GM23338 (cell line): ENCODE data around the gene MEF2A. TPM values are rescaled to one million over a fixed set of nuclear protein-coding genes. Genes with fewer than 3 reads are reported as not detected.

Experiments used
- ATAC-seq: fragments of 200-7000 bp; cut with Tn5 transposase; 3 replicates; pipeline ENCODE4 v1.9.1; 2020
- DNase-seq: peaks from one replicate; pipeline ENCODE4 v3.0.0-alpha.2; 2015; ENCODE audit warnings: low spot score
- H2AFZ ChIP-seq: fragments of 200-600 bp; sonication (generic); 2 replicates; pipeline ENCODE4 v1.8.0; 2016; ENCODE audit warnings: antibody characterized with exemption, mild to moderate bottlenecking, moderate library complexity
- H3F3A ChIP-seq: fragments of 200-600 bp; sonication (generic); replicated peaks from 2 replicates; pipeline ENCODE4 v1.8.0; 2017; ENCODE audit warnings: antibody characterized with exemption, mixed run types, low read depth
- H3K27ac ChIP-seq: fragments of 200-600 bp; sonication (generic); 2 replicates; pipeline ENCODE4 v1.6.1; 2016; ENCODE audit warnings: low read depth
- H3K27me3 ChIP-seq: fragments of 200-600 bp; sonication (generic); 2 replicates; pipeline ENCODE4 v1.8.0; 2016; ENCODE audit warnings: mild to moderate bottlenecking, mixed run types, moderate library complexity; ENCODE audit not compliant: insufficient read depth
- H3K36me3 ChIP-seq: fragments of 200-600 bp; sonication (generic); 2 replicates; pipeline ENCODE4 v1.8.0; 2016; ENCODE audit warnings: mild to moderate bottlenecking; ENCODE audit not compliant: insufficient read depth
- H3K4me1 ChIP-seq: fragments of 200-600 bp; sonication (generic); 2 replicates; pipeline ENCODE4 v1.8.0; 2016; ENCODE audit warnings: mild to moderate bottlenecking, moderate library complexity; ENCODE audit not compliant: insufficient read depth
- H3K4me2 ChIP-seq: fragments of 200-600 bp; sonication (generic); 2 replicates; pipeline ENCODE4 v1.7.1; 2017; ENCODE audit warnings: mixed run types
- H3K4me3 ChIP-seq: fragments of 200-600 bp; sonication (generic); 2 replicates; pipeline ENCODE4 v1.6.1; 2016; ENCODE audit warnings: mixed run types
- H3K79me2 ChIP-seq: fragments of 200-600 bp; sonication (generic); replicated peaks from 2 replicates; pipeline ENCODE4 v1.8.0; 2017; ENCODE audit warnings: mild to moderate bottlenecking; ENCODE audit not compliant: insufficient read depth
- H3K9me2 ChIP-seq: fragments of 200-600 bp; sonication (generic); 2 replicates; pipeline ENCODE4 v1.8.0; 2017; ENCODE audit not compliant: insufficient read depth
- H4K20me1 ChIP-seq: fragments of 200-600 bp; sonication (generic); replicated peaks from 2 replicates; pipeline ENCODE4 v1.8.0; 2017; ENCODE audit warnings: mild to moderate bottlenecking; ENCODE audit not compliant: insufficient read depth
- H3K27ac Mint-ChIP-seq: 2 replicates; pipeline ENCODE4 v1.8.0; 2020; ENCODE audit warnings: inconsistent platforms, mild to moderate bottlenecking, moderate library complexity, mixed read lengths
- H3K27me3 Mint-ChIP-seq: 3 replicates; pipeline ENCODE4 v1.8.0; 2022; ENCODE audit warnings: low read depth, mild to moderate bottlenecking, moderate library complexity, mixed read lengths, inconsistent platforms; ENCODE audit not compliant: insufficient read depth, poor library complexity
- H3K36me3 Mint-ChIP-seq: 3 replicates; pipeline ENCODE4 v1.8.0; 2021; ENCODE audit warnings: low read depth, mild to moderate bottlenecking, inconsistent platforms, moderate library complexity, mixed read lengths
- H3K4me1 Mint-ChIP-seq: 3 replicates; pipeline ENCODE4 v1.8.0; 2020; ENCODE audit warnings: mild to moderate bottlenecking, inconsistent platforms, mixed read lengths
- H3K4me3 Mint-ChIP-seq: 3 replicates; pipeline ENCODE4 v1.8.0; 2021; ENCODE audit warnings: moderate library complexity, mild to moderate bottlenecking, inconsistent platforms, mixed read lengths
- H3K9me3 Mint-ChIP-seq: 3 replicates; pipeline ENCODE4 v1.8.0; 2020; ENCODE audit warnings: moderate library complexity, mild to moderate bottlenecking, inconsistent platforms, mixed read lengths
- CREB1 ChIP-seq: fragments of 250-450 bp; sonication (Bioruptor Pico); IDR thresholded peaks from 2 replicates; pipeline ENCODE4 v1.5.0; 2020; ENCODE audit warnings: low read depth, mild to moderate bottlenecking, moderate library complexity
- CTCF ChIP-seq, 2 experiments: fragments of 200-600 bp in 1 of 2; sonication (generic) in 1 of 2; conservative IDR thresholded peaks; 2 replicates each; pipeline versions ENCODE4 v1.5.1 to v1.6.1; 2016 to 2017; ENCODE audit warnings: antibody characterized with exemption in 2 of 2, low read depth in 2 of 2, mild to moderate bottlenecking in 2 of 2, moderate library complexity in 1 of 2
- ETS1 ChIP-seq: IDR thresholded peaks from 2 replicates; pipeline ENCODE4 v1.6.1; 2016; ENCODE audit warnings: antibody characterized with exemption
- EZH2 ChIP-seq: fragments of 200-600 bp; sonication (generic); IDR thresholded peaks from one replicate; pipeline ENCODE4 v1.8.0; 2017; ENCODE audit warnings: antibody characterized with exemption, mild to moderate bottlenecking, low read depth; ENCODE audit not compliant: unreplicated experiment
- EZH2phosphoT487 ChIP-seq: fragments of 200-600 bp; sonication (generic); IDR thresholded peaks from one replicate; pipeline ENCODE4 v1.8.1; 2018; ENCODE audit warnings: antibody characterized with exemption; ENCODE audit not compliant: unreplicated experiment
- NANOG ChIP-seq: IDR thresholded peaks from 2 replicates; pipeline ENCODE4 v1.6.1; 2016; ENCODE audit warnings: antibody characterized with exemption, borderline replicate concordance
- POLR2AphosphoS5 ChIP-seq: IDR thresholded peaks from 2 replicates; pipeline ENCODE4 v1.6.1; 2016; ENCODE audit warnings: antibody characterized with exemption, low read depth
- REST ChIP-seq: IDR thresholded peaks from one replicate; pipeline ENCODE4 v1.6.1; 2018; ENCODE audit warnings: antibody characterized with exemption; ENCODE audit not compliant: unreplicated experiment
- STAT1 ChIP-seq: IDR thresholded peaks from one replicate; pipeline ENCODE4 v1.6.1; 2016; ENCODE audit warnings: antibody characterized with exemption; ENCODE audit not compliant: unreplicated experiment
- ZNF114 ChIP-seq: fragments of 250-450 bp; sonication (Bioruptor Pico); IDR thresholded peaks from 2 replicates; pipeline ENCODE4 v1.5.0; 2020; ENCODE audit warnings: mild to moderate bottlenecking, moderate library complexity
- ZNF331 ChIP-seq: fragments of 250-450 bp; sonication (Bioruptor Pico); IDR thresholded peaks from 2 replicates; pipeline ENCODE4 v1.5.0; 2020; ENCODE audit warnings: low read depth, mild to moderate bottlenecking, moderate library complexity
- ZNF462 ChIP-seq: fragments of 250-450 bp; sonication (Bioruptor Pico); IDR thresholded peaks from 2 replicates; pipeline ENCODE4 v1.5.0; 2020; ENCODE audit warnings: mild to moderate bottlenecking, moderate library complexity
- polyA plus RNA-seq: library from polyadenylated mRNA; unstranded; fragments of >200 nt; fragmentation: Nextera tagmentation; extraction: Ambion mirVana; gene quantifications from 2 replicates; pipeline ENCODE4 v1.2.1, GENCODE V29; 2016
- total RNA-seq: library from RNA; depleted of rRNA; stranded (reverse); fragments of >200 nt; shearing (Covaris generic); gene quantifications from 2 replicates; pipeline ENCODE4 v1.2.3, GENCODE V29; 2014

MEF2A gene
- total and polyA plus RNA-seq, 2 experiments from 2014 or later = 20.3 to 42.3 TPM

- TF ChIP-seq REST (no peak), CREB1 (CRISPR knock-in tag) (no peak), POLR2AphosphoS5 (no peak), EZH2phosphoT487 (no peak), ZNF331 (CRISPR knock-in tag) (no peak), STAT1 (no peak), NANOG (no peak), EZH2 (no peak), ZNF114 (CRISPR knock-in tag) (no peak), CTCF (conservative IDR thresholded peaks at IDR 0.05; ENCODE audit: low read depth in 2 of 2) (no peak)
These were observed 25.3 kb downstream of the MEF2A start (continued) for GRCh38 chr15:99590913-99591646.

GRCh38 chr15:99592145-99592791 is 26.5 kb downstream of the MEF2A start:
- H3K4me1 Mint-ChIP-seq = peaks cover 28% of the 10 kb centered on the region; the same call in 2 of the 3 replicates
- peaks cover 100% of the 10 kb centered on the region for H3K79me2 ChIP-seq
- peaks cover 5% of the 10 kb centered on the region for H3K9me3 Mint-ChIP-seq
- H3K27ac Mint-ChIP-seq = no peak overlapping the region
- no peak for TF ChIP-seq ETS1
- TF ChIP-seq ZNF462 (CRISPR knock-in tag) = no peak
- no peaks in the 10 kb centered on the region for H3K9me2 ChIP-seq
- H3K4me1 ChIP-seq = peaks cover 27% of the 10 kb centered on the region
- no peaks in the 10 kb centered on the region for H3F3A ChIP-seq
- ATAC-seq (no peak), DNase-seq (no peak)
- no peak overlapping the region for H2AFZ ChIP-seq
- no peak overlapping the region for H3K4me2 ChIP-seq
- 0 out of 2 replicates have a peak, but pooled peaks cover 3% of the 10 kb centered on the region for H4K20me1 ChIP-seq
- H3K4me3 ChIP-seq = no peak overlapping the region
- no peaks in the 10 kb centered on the region for H3K27me3 ChIP-seq
- peaks cover 15% of the 10 kb centered on the region; the same call in 2 of the 3 replicates for H3K36me3 Mint-ChIP-seq
- no peak overlapping the region for H3K4me3 Mint-ChIP-seq
- no peaks in the 10 kb centered on the region for H3K36me3 ChIP-seq
- H3K27me3 Mint-ChIP-seq = no peaks in the 10 kb centered on the region
- no peak overlapping the region for H3K27ac ChIP-seq
